ENCODE results near the gene GUCY2C.
"Not testable (repeated sequence)": the region's sequence is repeated elsewhere in the genome, so short reads cannot be mapped to it uniquely, and the experiment has no call there.

Gene GUCY2C

DNA sequence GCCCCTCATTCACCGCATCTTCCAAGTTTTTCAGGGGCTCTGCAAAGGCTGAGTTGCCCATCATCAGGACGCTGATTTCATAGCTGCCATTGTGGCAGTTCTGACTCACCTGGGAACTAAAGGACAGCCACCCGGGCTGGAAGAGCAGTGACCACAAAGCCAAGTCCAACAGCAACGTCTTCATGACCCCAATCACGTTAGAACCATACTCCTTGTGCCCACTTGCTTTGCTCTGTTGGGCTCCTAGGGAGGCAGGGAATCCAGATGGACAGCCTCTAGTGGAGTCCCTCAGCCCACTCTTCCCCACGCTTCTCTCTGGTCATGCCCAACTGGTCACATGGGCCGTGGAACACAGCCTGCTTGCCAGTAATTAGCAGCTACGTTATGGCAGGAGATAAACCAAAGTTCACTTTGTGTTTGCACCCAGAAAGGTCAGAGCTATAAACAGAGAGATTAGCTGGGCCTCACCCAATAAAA is at the start of gene GUCY2C:
Gene GUCY2C, minus strand, starts transcription at position 335 of the 477 bp plus-strand sequence. Its CDS starts 151 bp downstream, at position 184.
- no peak within 1 kb of the TSS for H3K4me3 ChIP-seq (ENCODE audit: low read depth, low read length)
- no peak for DNase-seq (ENCODE audit: low read depth)
- TF ChIP-seq, protein P1, sequence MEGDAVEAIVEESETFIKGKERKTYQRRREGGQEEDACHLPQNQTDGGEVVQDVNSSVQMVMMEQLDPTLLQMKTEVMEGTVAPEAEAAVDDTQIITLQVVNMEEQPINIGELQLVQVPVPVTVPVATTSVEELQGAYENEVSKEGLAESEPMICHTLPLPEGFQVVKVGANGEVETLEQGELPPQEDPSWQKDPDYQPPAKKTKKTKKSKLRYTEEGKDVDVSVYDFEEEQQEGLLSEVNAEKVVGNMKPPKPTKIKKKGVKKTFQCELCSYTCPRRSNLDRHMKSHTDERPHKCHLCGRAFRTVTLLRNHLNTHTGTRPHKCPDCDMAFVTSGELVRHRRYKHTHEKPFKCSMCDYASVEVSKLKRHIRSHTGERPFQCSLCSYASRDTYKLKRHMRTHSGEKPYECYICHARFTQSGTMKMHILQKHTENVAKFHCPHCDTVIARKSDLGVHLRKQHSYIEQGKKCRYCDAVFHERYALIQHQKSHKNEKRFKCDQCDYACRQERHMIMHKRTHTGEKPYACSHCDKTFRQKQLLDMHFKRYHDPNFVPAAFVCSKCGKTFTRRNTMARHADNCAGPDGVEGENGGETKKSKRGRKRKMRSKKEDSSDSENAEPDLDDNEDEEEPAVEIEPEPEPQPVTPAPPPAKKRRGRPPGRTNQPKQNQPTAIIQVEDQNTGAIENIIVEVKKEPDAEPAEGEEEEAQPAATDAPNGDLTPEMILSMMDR (IDR thresholded peaks at IDR 0.05; ENCODE audit: low read depth, low read length, missing control alignments): no peak

GRCh38 chr12:14743061-14743460 is 46.7 kb upstream of the GUCY2C start:
- H3K4me3 ChIP-seq (ENCODE audit: low read depth, low read length): no peak overlapping the region
- TF ChIP-seq, protein P1 (IDR thresholded peaks at IDR 0.05; ENCODE audit: low read depth, low read length, missing control alignments): no peak
- no peak for DNase-seq (ENCODE audit: low read depth)

DNA sequence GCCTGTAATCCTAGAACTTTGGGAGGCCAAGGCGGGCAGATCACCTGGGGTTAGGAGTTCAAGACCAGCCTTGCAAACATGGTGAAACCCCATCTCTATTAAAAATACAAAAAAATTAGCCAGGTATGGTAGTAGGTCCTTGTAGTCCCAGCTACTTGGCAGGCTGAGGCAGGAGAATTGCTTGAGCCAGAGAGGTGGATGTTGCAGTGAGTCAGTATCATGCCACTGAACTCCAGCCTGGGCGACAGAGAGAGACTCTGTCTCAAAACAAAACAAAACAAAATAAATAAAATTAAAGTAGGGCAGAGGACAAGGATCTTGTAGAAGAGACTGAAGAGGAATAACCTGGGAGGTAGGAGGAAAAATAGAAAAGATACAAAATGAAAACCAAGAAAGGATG is 45.5 kb upstream of the GUCY2C start:
- no peak for DNase-seq (ENCODE audit: low read depth)
- H3K4me3 ChIP-seq (ENCODE audit: low read depth, low read length): no peak overlapping the region
- TF ChIP-seq, protein P1 (IDR thresholded peaks at IDR 0.05; ENCODE audit: low read depth, low read length, missing control alignments): no peak

- H3K4me3 ChIP-seq (ENCODE audit: low read depth, low read length): no peak overlapping the region
- no peak for DNase-seq (ENCODE audit: low read depth)
- TF ChIP-seq, protein P1 (IDR thresholded peaks at IDR 0.05; ENCODE audit: low read depth, low read length, missing control alignments): no peak
Observed at GRCh38 chr12:14741153-14741552, 44.8 kb upstream of the GUCY2C start.

- DNase-seq (ENCODE audit: low read depth); H3K4me3 ChIP-seq (ENCODE audit: low read depth, low read length): not testable (repeated sequence)
Observed at GRCh38 chr12:14736441-14736840, 40.0 kb upstream of the GUCY2C start.

- TF ChIP-seq, protein P1 (IDR thresholded peaks at IDR 0.05; ENCODE audit: low read depth, low read length, missing control alignments): no peak
- DNase-seq (ENCODE audit: low read depth): no peak
- H3K4me3 ChIP-seq (ENCODE audit: low read depth, low read length): no peak overlapping the region
Observed at GRCh38 chr12:14731821-14732220, 35.4 kb upstream of the GUCY2C start.

DNA sequence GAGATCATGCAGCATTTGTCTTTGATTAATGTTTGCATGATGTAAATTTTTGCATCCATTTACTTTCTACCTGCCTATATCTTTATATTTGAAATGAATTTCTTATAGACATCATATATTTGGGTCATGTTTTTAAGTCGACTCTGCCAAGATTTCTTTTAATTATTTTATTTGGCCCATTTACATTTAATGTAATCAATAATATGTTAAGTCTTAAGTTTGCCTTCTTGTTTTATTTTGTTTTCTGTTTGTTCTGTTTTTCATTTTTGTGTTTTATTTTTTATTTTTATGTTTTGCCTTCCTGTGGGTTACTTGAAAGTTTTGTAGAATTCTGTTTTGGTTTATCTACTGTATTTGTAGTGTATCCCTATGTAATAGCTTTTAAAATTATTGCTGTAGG is 33.2 kb upstream of the GUCY2C start:
- TF ChIP-seq, protein P1 (IDR thresholded peaks at IDR 0.05; ENCODE audit: low read depth, low read length, missing control alignments): no peak
- no peak overlapping the region for H3K4me3 ChIP-seq (ENCODE audit: low read depth, low read length)
- no peak for DNase-seq (ENCODE audit: low read depth)

Measured in GM12864 (cell line).